Measurements from ENCODE around the gene CD72. TPM values are rescaled to one million over a fixed set of nuclear protein-coding genes. Genes with fewer than 3 reads are reported as not detected.

Gene CD72
- total RNA-seq, 1 donor from 2014 or later = 3.1 TPM

GRCh38 chr9:35611230-35611797 is 6.9 kb downstream of the CD72 start:
- TF ChIP-seq CTCF (IDR thresholded peaks at IDR 0.05; ENCODE audit: unreplicated experiment) = peak; percentile 71
- no peak overlapping the region for H3K4me3 Mint-ChIP-seq (ENCODE audit: low read depth)
- peaks cover 36% of the 10 kb centered on the region for H3K27me3 Mint-ChIP-seq
- peaks cover 7% of the 10 kb centered on the region for H3K36me3 Mint-ChIP-seq (ENCODE audit: insufficient read depth)
- H3K9me3 Mint-ChIP-seq (ENCODE audit: low read depth) = no peaks in the 10 kb centered on the region
- H3K27ac Mint-ChIP-seq = no peak overlapping the region
- no peak for DNase-seq (ENCODE audit: low spot score, unreplicated experiment)
- H3K4me1 Mint-ChIP-seq (ENCODE audit: low read depth) = peaks cover 6% of the 10 kb centered on the region

- H3K27me3 Mint-ChIP-seq = peaks cover 22% of the 10 kb centered on the region
- no peak for TF ChIP-seq CTCF (IDR thresholded peaks at IDR 0.05; ENCODE audit: unreplicated experiment)
- H3K27ac Mint-ChIP-seq = no peak overlapping the region
- H3K36me3 Mint-ChIP-seq (ENCODE audit: insufficient read depth) = peaks cover 7% of the 10 kb centered on the region
- no peak overlapping the region for H3K4me3 Mint-ChIP-seq (ENCODE audit: low read depth)
- DNase-seq (ENCODE audit: low spot score, unreplicated experiment) = no peak
- no peaks in the 10 kb centered on the region for H3K9me3 Mint-ChIP-seq (ENCODE audit: low read depth)
- H3K4me1 Mint-ChIP-seq (ENCODE audit: low read depth) = peaks cover 9% of the 10 kb centered on the region
These were observed 8.4 kb downstream of the CD72 start for GRCh38 chr9:35609820-35610163.

GRCh38 chr9:35609001-35609819 is 9.0 kb downstream of the CD72 start:
- Mint-ChIP-seq H3K4me3 (ENCODE audit: low read depth) (no peak overlapping the region), H3K27ac (no peak overlapping the region), H3K4me1 (ENCODE audit: low read depth) (peaks cover 13% of the 10 kb centered on the region), H3K27me3 (peaks cover 16% of the 10 kb centered on the region), H3K9me3 (ENCODE audit: low read depth) (no peaks in the 10 kb centered on the region), H3K36me3 (ENCODE audit: insufficient read depth) (peaks cover 7% of the 10 kb centered on the region)
- DNase-seq (ENCODE audit: low spot score, unreplicated experiment) = no peak
- no peak for TF ChIP-seq CTCF (IDR thresholded peaks at IDR 0.05; ENCODE audit: unreplicated experiment)

GRCh38 chr9:35608221-35608620 is 10.0 kb downstream of the CD72 start:
- Mint-ChIP-seq H3K4me3 (ENCODE audit: low read depth) (no peak overlapping the region), H3K9me3 (ENCODE audit: low read depth) (no peaks in the 10 kb centered on the region), H3K27me3 (peaks cover 6% of the 10 kb centered on the region), H3K27ac (no peak overlapping the region), H3K36me3 (ENCODE audit: insufficient read depth) (peaks cover 7% of the 10 kb centered on the region), H3K4me1 (ENCODE audit: low read depth) (peaks cover 17% of the 10 kb centered on the region)
- TF ChIP-seq CTCF (IDR thresholded peaks at IDR 0.05; ENCODE audit: unreplicated experiment) = no peak
- no peak for DNase-seq (ENCODE audit: low spot score, unreplicated experiment)

GRCh38 chr9:35606726-35607125 is 11.5 kb downstream of the CD72 start:
- no peaks in the 10 kb centered on the region for H3K9me3 Mint-ChIP-seq (ENCODE audit: low read depth)
- H3K4me3 Mint-ChIP-seq (ENCODE audit: low read depth) = peak overlapping the region; percentile 53
- no peak overlapping the region for H3K27ac Mint-ChIP-seq
- TF ChIP-seq CTCF (IDR thresholded peaks at IDR 0.05; ENCODE audit: unreplicated experiment) = no peak
- peaks cover 17% of the 10 kb centered on the region for H3K4me1 Mint-ChIP-seq (ENCODE audit: low read depth)
- peaks cover 7% of the 10 kb centered on the region for H3K36me3 Mint-ChIP-seq (ENCODE audit: insufficient read depth)
- DNase-seq (ENCODE audit: low spot score, unreplicated experiment) = no peak
- H3K27me3 Mint-ChIP-seq = no peaks in the 10 kb centered on the region

Measured in progenitor cell of endocrine pancreas (in vitro differentiated cells).